Mesodermal cell (in vitro differentiated cells): ENCODE results near the gene CMTM3.
"Not testable (repeated sequence)": the region's sequence is repeated elsewhere in the genome, so short reads cannot be mapped to it uniquely, and the experiment has no call there.

ENCODE experiments used
- H3K27ac ChIP-seq: 2 replicates; pipeline ENCODE4 v1.7.0; 2013; ENCODE audit warnings: mild to moderate bottlenecking, low read depth, low read length, moderate library complexity; ENCODE audit not compliant: severe bottlenecking
- H3K36me3 ChIP-seq: 2 replicates; pipeline ENCODE4 v1.7.1; 2013; ENCODE audit warnings: mild to moderate bottlenecking, low read length, moderate library complexity; ENCODE audit not compliant: control insufficient read depth, insufficient read depth
- H3K4me1 ChIP-seq: one replicate; pipeline ENCODE4 v1.7.1; 2013; ENCODE audit warnings: mild to moderate bottlenecking, low read length; ENCODE audit not compliant: insufficient read depth, control insufficient read depth, poor library complexity, severe bottlenecking
- H3K4me3 ChIP-seq: 2 replicates; pipeline ENCODE4 v1.7.0; 2013; ENCODE audit warnings: low read length, control low read depth, mild to moderate bottlenecking; ENCODE audit not compliant: insufficient read depth, poor library complexity, severe bottlenecking; ENCODE audit errors: extremely low read depth
- H3K9me3 ChIP-seq: 2 replicates; pipeline ENCODE4 v1.7.1; 2013; ENCODE audit warnings: mild to moderate bottlenecking, low read length, moderate library complexity; ENCODE audit not compliant: control insufficient read depth
- WGBS, 2 experiments: methylation state at CpG; one replicate each; pipeline ENCODE4 v1.1.5; 2013; ENCODE audit warnings: missing lambda C conversion rate in 2 of 2; ENCODE audit not compliant: insufficient coverage in 2 of 2; 5-methylcytosine and 5-hydroxymethylcytosine counted together

CMTM3 gene

DNA sequence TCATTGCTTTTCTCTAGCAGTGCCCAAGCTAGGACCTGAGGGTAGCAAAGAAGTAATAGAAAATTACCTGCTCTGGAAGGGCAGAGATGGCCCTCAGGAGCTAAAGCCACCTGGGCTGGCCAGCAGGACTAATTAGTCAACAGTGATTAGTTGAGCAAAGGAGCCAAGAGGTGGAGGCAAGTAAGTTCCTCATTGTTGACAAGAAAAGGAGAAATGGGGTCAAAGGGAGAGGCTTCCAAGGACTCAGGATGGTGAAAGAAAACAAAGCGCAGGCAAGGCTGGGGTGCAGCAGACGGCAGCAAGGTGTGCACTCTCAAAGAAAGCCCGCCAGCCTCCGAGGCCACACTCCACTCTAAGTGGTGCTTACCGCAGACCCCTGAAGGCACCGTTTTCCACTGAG is 47.5 kb downstream of the CMTM3 start:
- Histone ChIP-seq H3K4me3 (no peak overlapping the region), H3K36me3 (no peaks in the 10 kb centered on the region), H3K9me3 (no peaks in the 10 kb centered on the region), H3K27ac (no peak overlapping the region), H3K4me1 (peaks cover 4% of the 10 kb centered on the region)
- WGBS, 2 experiments: 95 to 98% methylated on average over 5 to 6 of the region's 6 CpGs

DNA sequence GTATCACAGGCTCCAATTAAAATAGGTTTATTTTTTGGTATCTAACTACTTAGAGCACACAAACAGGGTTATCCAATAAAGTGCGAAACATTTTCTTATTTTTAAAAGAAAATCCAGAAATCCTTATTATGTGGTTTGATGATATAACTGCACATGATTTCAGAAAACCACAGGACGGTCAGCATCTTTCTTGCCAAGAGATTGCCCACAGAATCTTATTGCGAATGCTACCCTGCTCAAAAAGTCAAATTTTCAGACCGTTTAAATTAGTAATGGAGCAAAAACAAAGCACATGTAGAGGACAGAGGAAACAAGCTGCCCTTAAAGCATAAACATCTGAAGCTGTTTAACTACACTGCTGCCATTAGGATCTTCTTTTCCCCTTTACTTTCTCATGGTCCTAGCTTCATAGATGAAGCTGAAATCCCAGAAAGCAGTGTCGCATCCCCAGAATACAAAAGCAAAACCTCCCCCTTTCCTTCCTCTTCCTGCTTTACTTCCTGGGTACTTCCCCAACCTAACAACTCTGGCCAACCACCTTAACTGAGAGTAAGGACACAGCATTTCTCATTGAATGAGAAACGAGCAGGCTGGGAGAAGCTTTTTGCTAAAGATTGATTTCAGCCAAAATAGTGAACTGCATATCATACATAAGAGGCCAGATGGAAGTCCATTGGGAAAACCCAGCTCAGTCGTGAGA is 48.3 kb downstream of the CMTM3 start:
- no peak overlapping the region for H3K4me3 ChIP-seq
- H3K9me3 ChIP-seq: no peaks in the 10 kb centered on the region
- no peak overlapping the region for H3K27ac ChIP-seq
- H3K36me3 ChIP-seq: no peaks in the 10 kb centered on the region
- 91 to 92% methylated on average over 5 of the region's 7 CpGs for WGBS, 2 experiments
- H3K4me1 ChIP-seq: peaks cover 4% of the 10 kb centered on the region

DNA sequence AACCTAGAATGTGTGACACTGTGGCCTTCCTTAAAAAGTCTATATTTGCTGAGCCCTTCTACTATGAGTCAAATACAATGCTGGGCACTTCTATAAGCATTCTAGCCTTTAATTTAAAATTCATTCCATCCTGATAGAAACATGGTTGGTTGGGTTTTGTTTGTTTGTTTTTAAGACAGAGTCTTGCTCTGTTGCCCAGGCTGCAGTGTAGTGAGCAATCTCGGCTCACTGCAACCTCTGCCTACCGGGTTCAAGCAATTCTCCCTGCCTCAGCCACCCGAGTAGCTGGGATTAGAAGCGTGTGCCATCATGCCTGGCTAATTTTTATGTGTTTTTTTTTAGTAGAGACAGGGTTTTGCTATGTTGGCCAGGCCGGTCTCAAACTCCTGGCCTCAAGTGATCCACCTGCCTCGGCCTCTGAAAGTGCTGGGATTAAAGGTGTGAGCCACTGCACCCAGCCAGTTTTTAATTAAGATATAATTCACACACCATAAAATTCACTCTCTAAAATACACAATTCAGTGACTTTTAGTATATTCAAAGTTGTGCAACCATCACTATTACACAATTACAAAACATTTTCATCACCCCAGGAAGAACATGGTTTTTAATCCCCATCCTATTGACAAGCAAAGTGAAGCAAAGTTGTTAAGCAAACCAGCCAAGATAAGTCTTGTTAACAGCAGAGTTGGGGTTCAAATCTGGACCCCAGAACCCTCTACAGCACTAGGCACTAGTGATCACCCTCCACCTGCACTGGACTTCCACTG is 49.3 kb downstream of the CMTM3 start:
- H3K4me1 ChIP-seq: peaks cover 4% of the 10 kb centered on the region
- 86 to 94% methylated on average over 3 to 6 of the region's 6 CpGs for WGBS, 2 experiments
- H3K36me3 ChIP-seq: no peaks in the 10 kb centered on the region
- H3K4me3 ChIP-seq: no peak overlapping the region
- no peak overlapping the region for H3K27ac ChIP-seq
- H3K9me3 ChIP-seq: no peaks in the 10 kb centered on the region

DNA sequence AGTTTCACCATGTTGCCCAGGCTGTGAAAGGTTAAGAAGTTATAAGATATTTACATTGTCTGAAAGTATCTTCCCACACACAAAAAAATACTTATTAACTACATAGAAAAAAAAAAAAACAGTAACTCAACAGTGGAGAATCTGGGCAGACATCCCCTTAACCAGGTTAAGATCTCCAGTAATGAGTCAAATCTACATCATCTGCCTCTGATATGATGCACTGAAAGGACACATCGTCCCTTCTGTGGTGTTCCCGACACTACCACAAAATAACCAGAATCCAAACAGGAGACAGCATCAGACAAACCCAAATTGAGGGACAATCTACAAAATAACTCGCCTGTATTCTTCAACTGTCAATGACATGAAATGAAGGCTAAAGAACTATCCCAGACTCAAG is 52.0 kb downstream of the CMTM3 start:
- Histone ChIP-seq H3K4me1 (peaks cover 13% of the 10 kb centered on the region), H3K4me3 (no peak overlapping the region), H3K36me3 (no peaks in the 10 kb centered on the region), H3K27ac (no peak overlapping the region), H3K9me3 (no peaks in the 10 kb centered on the region)
- WGBS, 2 experiments: 87 to 94% methylated on average over 2 of the region's 3 CpGs

DNA sequence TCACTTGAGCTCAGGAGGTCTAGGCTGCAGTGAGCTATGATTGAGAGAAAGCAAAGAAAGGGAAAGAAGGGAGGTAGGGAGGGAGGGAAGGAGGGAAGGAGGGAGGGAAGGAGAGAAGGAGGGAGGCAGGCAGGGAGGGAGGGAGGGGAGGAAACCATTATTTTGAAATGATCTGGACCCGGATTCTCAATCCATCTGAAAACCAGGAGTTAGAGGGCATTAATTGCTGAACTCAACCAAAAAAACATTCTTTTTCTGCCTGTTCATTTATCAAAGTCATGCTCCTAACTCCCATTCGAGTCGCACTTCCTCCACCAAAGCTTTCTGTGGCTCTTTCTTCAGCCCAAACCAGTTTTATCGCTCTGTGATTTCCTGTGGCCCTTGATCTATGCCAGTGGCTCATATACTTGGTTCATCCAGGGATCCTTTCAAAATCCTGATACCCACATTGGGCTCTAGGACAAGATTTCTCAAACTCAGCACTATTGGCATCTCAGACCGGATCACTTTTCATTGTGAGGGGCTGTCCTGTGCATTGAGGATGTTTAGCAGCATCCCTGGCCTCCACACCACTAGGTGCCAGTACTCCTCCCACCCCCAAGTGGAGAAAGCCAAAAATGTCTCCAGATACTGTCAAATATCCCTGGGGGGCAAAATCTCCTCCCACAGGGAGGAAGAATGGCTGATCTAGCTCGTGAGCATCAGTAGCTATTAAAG is 53.8 kb downstream of the CMTM3 start:
- peaks cover 23% of the 10 kb centered on the region for H3K4me1 ChIP-seq
- no peaks in the 10 kb centered on the region for H3K36me3 ChIP-seq
- no peaks in the 10 kb centered on the region for H3K9me3 ChIP-seq
- H3K27ac ChIP-seq: no peak overlapping the region
- H3K4me3 ChIP-seq: no peak overlapping the region
- 87 to 96% methylated on average over 4 to 5 of the region's 6 CpGs for WGBS, 2 experiments

DNA sequence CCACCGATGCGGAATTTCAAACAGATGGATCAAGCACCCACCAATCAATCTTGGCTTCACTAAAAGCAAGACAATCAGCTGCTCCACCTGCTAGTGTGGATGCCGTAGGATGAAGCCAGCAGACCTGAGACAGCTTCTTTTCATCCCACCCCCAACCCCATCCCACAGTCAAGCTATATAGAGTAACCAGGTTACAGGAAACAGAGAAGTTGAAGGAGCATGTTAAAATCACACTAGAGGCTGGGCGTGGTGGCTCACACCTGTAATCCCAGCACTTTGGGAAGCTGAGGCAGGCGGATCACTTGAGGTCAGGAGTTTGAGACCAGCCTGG is 54.3 kb downstream of the CMTM3 start:
- Histone ChIP-seq H3K27ac (no peak overlapping the region), H3K36me3 (no peaks in the 10 kb centered on the region), H3K4me3 (no peak overlapping the region), H3K4me1 (peaks cover 23% of the 10 kb centered on the region), H3K9me3 (no peaks in the 10 kb centered on the region)
- 96 to 97% methylated on average over 4 to 5 of the region's 5 CpGs for WGBS, 2 experiments

DNA sequence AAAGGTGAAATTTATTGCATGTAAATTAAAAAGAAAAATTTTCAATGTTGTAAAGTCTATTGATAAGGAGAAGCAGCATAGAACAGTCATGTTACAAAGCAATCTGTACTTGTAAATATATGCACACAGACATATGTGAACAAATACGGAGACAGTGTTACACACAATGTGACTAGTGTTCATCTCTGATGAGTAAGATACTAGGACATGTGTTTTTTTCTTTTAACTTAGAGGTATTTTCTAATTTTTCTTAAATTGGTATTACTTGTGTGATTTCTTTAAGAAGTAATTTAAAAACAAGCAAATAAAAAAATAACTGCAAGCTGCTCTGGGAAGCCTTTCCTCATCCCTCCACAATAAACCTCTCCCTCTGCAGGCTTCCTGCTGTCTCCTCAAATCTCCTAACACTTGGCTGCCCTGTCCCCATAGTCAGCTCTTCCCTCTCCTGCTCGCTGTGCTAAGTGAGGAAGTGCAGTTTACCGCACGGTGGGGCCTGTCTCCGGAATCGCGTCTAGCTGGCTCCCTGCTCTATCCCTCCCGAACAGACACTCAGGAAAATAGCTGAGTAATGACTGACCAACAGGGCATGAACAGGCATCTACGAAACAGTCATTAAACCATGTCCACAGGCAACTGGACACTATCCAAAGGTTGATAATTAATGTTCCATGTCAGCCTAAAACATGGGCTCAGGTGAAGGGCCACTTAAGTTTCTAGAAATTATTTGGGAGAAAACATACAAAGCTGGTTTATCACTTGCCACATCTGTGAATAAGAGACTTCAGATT is 56.1 kb downstream of the CMTM3 start:
- Histone ChIP-seq H3K4me3 (no peak overlapping the region), H3K4me1 (peaks cover 23% of the 10 kb centered on the region), H3K36me3 (no peaks in the 10 kb centered on the region), H3K9me3 (no peaks in the 10 kb centered on the region), H3K27ac (peak overlapping the region; percentile 96)
- 20 to 24% methylated on average over 5 to 8 of the region's 9 CpGs for WGBS, 2 experiments

DNA sequence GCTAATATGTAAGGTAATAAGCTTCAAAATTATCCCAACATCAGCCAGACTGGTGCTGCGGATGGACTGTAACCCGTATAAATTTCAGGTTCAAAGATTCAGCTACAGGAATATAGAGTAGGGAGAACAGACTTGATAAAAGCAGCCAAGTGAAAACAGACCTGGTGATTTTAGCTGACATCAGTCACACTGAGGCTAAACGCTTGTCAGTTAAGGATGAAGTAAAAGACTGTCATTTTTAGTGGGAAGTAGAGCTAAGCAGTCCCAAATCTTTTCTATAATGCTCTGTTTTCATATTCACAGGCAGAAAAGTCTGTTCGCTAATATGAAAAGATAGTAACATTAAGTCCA is 56.7 kb downstream of the CMTM3 start:
- Histone ChIP-seq H3K4me3 (no peak overlapping the region), H3K27ac (peak overlapping the region; percentile 96), H3K9me3 (no peaks in the 10 kb centered on the region), H3K4me1 (peaks cover 23% of the 10 kb centered on the region), H3K36me3 (no peaks in the 10 kb centered on the region)
- 83 to 94% methylated on average over 2 of the region's 4 CpGs for WGBS, 2 experiments

DNA sequence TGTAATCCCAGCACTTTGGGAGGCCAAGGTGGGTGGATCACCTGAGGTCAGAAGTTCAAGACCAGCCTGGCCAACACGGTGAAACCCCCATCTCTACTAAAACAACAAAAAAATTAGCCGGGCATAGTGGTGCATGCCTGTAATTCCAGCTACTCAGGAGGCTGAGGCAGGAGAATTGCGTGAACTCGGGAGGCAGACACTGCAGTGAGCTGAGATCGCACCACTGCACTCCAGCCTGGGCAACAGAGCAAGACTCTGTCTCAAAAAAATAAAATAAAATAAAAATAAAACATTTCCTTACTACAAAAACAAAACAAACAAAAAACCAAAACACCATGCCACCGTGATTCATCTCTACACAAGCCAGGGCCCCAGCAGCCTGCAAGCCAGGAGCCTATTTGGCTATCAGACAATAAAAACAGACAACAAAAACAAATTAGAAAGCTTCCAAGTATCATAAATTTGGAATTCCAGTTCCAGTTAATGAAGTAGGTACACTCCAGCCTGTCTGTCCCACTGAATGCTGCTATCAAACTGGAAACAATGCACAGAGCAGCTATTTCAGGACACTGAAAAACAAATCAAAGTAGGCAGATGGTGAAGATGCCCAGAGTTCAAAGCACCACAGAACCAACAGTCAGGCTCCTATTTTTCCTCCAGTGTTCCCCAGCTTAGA is 57.3 kb downstream of the CMTM3 start:
- H3K4me3 ChIP-seq, H3K9me3 ChIP-seq, H3K36me3 ChIP-seq: not testable (repeated sequence)
- Histone ChIP-seq H3K27ac (peak overlapping the region; percentile 96), H3K4me1 (peaks cover 23% of the 10 kb centered on the region)
- WGBS, 2 experiments: 85 to 88% methylated on average over 4 to 6 of the region's 6 CpGs
